Measurements from ENCODE around the gene TOP2A. TPM values are rescaled to one million over a fixed set of nuclear protein-coding genes. Genes with fewer than 3 reads are reported as not detected.

TOP2A gene
- total RNA-seq, 4 donors from 2014 or later, result 5.7 to 11.9 (median 8.2) TPM

DNA sequence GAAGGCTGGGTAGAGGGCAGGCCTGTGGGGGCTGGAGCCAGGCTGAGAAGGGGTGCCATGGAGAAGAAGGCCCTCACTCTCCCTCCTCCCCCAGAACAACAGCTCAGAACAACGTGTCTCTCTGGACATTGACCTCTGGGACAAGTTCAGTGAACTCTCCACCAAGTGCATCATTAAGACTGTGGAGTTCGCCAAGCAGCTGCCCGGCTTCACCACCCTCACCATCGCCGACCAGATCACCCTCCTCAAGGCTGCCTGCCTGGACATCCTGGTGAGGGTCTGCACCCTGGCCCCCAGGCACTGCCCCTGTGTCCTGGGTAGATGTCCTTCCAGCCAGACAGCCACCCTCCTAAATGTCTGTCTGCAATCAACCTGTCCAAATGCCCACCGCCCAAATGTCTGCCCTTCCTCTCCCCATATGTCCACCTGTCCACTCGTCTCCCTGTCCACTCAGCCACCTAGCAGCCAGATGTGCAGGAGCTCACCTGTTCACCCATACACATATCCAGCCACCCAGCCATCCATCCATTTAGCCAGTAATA is 65.4 kb downstream of the TOP2A start:
- TF ChIP-seq, protein P1, sequence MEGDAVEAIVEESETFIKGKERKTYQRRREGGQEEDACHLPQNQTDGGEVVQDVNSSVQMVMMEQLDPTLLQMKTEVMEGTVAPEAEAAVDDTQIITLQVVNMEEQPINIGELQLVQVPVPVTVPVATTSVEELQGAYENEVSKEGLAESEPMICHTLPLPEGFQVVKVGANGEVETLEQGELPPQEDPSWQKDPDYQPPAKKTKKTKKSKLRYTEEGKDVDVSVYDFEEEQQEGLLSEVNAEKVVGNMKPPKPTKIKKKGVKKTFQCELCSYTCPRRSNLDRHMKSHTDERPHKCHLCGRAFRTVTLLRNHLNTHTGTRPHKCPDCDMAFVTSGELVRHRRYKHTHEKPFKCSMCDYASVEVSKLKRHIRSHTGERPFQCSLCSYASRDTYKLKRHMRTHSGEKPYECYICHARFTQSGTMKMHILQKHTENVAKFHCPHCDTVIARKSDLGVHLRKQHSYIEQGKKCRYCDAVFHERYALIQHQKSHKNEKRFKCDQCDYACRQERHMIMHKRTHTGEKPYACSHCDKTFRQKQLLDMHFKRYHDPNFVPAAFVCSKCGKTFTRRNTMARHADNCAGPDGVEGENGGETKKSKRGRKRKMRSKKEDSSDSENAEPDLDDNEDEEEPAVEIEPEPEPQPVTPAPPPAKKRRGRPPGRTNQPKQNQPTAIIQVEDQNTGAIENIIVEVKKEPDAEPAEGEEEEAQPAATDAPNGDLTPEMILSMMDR (IDR thresholded peaks at IDR 0.05), result no peak
- TF ChIP-seq POLR2A (IDR thresholded peaks at IDR 0.05), result no peak
- WGBS, 2 donors, result 81 to 88% methylated on average over 7 of the region's 7 CpGs
- H3K4me3 ChIP-seq (ENCODE audit: low read depth, poor library complexity, severe bottlenecking), result no peak overlapping the region
- DNase-seq (ENCODE audit: low spot score in 2 of 2), result no peak
- intact Hi-C loops (cut with DNase I; ENCODE audit: low total_unique reads), result loop anchor here (10.0 kb wide), 2 partner anchors 148 to 202 kb away; no protein-coding TSS in a partner anchor

DNA sequence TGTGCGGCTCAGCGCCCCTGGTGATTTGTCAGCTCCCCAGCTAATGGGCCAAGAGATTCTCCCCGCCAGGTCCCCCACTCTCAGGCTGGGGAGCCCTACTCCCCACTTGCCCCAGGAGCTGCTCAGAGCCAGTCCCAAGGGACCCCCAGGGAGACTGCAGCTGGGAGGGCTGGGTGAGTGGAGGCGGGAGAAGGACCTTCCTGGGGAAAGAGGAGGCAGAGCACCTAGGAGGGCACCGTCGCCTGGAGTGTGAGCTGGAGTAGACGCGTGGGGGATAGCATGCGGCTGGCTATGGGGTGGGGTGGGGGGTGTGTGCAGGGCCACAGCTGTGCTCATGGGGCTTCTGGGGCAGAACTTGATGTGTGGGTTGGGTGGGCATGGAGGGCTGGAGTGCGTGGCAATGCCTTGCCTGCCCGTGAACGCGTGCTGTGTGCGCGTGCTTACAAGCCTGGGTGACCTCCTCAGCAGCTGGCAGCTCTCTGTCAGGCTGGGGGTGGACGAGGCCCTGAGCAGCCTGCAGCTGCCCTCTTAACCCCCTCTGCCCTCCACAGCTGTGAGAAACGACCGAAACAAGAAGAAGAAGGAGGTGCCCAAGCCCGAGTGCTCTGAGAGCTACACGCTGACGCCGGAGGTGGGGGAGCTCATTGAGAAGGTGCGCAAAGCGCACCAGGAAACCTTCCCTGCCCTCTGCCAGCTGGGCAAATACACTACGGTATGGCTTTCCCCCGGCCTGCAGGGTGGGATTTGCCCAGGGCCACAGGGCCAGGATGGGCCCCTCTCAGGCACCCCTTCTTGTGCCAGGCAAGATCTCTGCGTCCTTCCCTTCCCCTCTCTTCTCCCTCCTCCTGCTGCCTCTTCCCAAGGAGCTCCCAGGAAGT is 66.1 kb downstream of the TOP2A start:
- no peak for TF ChIP-seq POLR2A (IDR thresholded peaks at IDR 0.05)
- TF ChIP-seq, protein P1 (IDR thresholded peaks at IDR 0.05), result no peak
- 80 to 84% methylated on average over 27 of the region's 27 CpGs for WGBS, 2 donors
- no peak for DNase-seq (ENCODE audit: low spot score in 2 of 2)
- no peak overlapping the region for H3K4me3 ChIP-seq (ENCODE audit: low read depth, poor library complexity, severe bottlenecking)
- intact Hi-C loops (cut with DNase I; ENCODE audit: low total_unique reads), result loop anchor here (10.0 kb wide), 2 partner anchors 147 to 203 kb away; no protein-coding TSS in a partner anchor

GRCh38 chr17:40350689-40351358 is 66.9 kb downstream of the TOP2A start:
- 62 to 69% methylated on average over 17 of the region's 17 CpGs for WGBS, 2 donors

DNA sequence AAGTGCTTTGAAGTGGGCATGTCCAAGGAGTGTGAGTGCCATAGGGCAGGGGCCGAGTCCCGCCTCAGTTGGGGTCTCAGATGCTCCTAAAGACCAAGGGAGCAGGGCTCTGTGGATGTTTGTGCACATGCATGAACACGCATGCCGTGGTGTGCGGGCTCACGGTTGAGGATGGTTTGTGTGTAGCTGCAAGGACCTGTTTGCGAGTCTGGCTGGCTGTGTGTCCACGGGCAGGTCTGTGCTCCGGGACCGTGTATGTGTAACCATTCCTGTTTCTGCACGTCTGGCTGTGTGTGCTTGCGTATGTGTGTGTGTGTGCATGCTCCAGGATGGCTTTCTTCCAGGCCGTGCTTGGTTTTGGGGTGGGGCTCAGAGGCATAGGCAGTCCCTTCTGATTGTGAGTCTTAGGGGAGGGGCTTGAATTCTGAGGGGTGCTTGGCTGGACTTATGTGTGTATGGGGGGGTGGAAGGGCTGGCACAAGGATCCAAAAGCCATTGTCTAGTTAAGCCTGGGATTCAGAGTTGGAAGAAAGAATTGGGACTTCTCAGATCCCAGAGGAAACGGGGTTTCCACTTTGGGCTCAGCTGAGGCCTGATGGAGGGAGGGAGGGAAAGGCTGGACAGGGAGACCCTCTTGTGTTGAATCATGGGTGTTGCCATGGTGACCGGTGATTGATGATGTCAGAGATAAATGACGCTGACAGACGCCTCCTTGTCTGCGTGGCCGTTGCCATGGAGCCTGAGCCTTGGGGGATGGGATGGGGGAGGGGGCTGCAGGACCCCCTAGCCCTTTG is 67.6 kb downstream of the TOP2A start:
- DNase-seq (ENCODE audit: low spot score in 2 of 2), result peak in 1 of 2 donors; percentile 69
- intact Hi-C loops (cut with DNase I; ENCODE audit: low total_unique reads), result loop anchor here (10.0 kb wide), 3 partner anchors 145 to 235 kb away; no protein-coding TSS in a partner anchor
- WGBS, 2 donors, result 21 to 27% methylated on average over 16 to 19 of the region's 19 CpGs
- H3K4me3 ChIP-seq (ENCODE audit: low read depth, poor library complexity, severe bottlenecking), result no peak overlapping the region
- TF ChIP-seq, protein P1 (IDR thresholded peaks at IDR 0.05), result no peak
- TF ChIP-seq POLR2A (IDR thresholded peaks at IDR 0.05), result no peak

More at GRCh38 chr17:40350689-40351358, 66.9 kb downstream of the TOP2A start:
- DNase-seq (ENCODE audit: low spot score in 2 of 2), result no peak
- TF ChIP-seq, protein P1 (IDR thresholded peaks at IDR 0.05), result no peak
- TF ChIP-seq POLR2A (IDR thresholded peaks at IDR 0.05), result no peak
- intact Hi-C loops (cut with DNase I; ENCODE audit: low total_unique reads), result loop anchor here (10.0 kb wide), 2 partner anchors 146 to 204 kb away; no protein-coding TSS in a partner anchor
- H3K4me3 ChIP-seq (ENCODE audit: low read depth, poor library complexity, severe bottlenecking), result no peak overlapping the region

GRCh38 chr17:40349477-40349894 is 68.2 kb downstream of the TOP2A start:
- TF ChIP-seq POLR2A (IDR thresholded peaks at IDR 0.05), result no peak
- TF ChIP-seq, protein P1 (IDR thresholded peaks at IDR 0.05), result no peak
- DNase-seq (ENCODE audit: low spot score in 2 of 2), result no peak
- 35 to 37% methylated on average over 10 of the region's 10 CpGs for WGBS, 2 donors
- intact Hi-C loops (cut with DNase I; ENCODE audit: low total_unique reads), result loop anchor here (10.0 kb wide), 1 partner anchor 235 kb away; no protein-coding TSS in a partner anchor
- H3K4me3 ChIP-seq (ENCODE audit: low read depth, poor library complexity, severe bottlenecking), result no peak overlapping the region
